Muscle of leg (tissue), 11 donors: Measurements from ENCODE around the gene CHST15. TPM values are rescaled to one million over a fixed set of nuclear protein-coding genes. Genes with fewer than 3 reads are reported as not detected.
"Not testable (repeated sequence)": the region's sequence is repeated elsewhere in the genome, so short reads cannot be mapped to it uniquely, and the experiment has no call there.

Source experiments
- DNase-seq: peaks from one replicate; pipeline ENCODE4 v3.0.0; 2013
- H3K27ac ChIP-seq: one replicate; pipeline ENCODE4 v1.5.1; 2013; ENCODE audit warnings: mild to moderate bottlenecking, low read length, control low read depth
- H3K27me3 ChIP-seq: one replicate; pipeline ENCODE4 v1.6.1; 2013; ENCODE audit warnings: low read length; ENCODE audit not compliant: control insufficient read depth, insufficient read depth
- H3K36me3 ChIP-seq: one replicate; pipeline ENCODE4 v1.6.1; 2013; ENCODE audit warnings: low read length; ENCODE audit not compliant: control insufficient read depth, insufficient read depth
- H3K4me1 ChIP-seq: one replicate; pipeline ENCODE4 v1.6.1; 2013; ENCODE audit warnings: low read length; ENCODE audit not compliant: control insufficient read depth, insufficient read depth
- H3K4me3 ChIP-seq: one replicate; pipeline ENCODE4 v1.5.1; 2013; ENCODE audit warnings: low read length, control low read depth
- H3K9me3 ChIP-seq: replicated peaks from 2 replicates; pipeline ENCODE4 v1.6.1; 2013; ENCODE audit warnings: low read depth, low read length; ENCODE audit not compliant: control insufficient read depth
- WGBS: methylation state at CpG from one replicate; pipeline ENCODE4 v1.1.5; 2013; ENCODE audit warnings: missing lambda C conversion rate; ENCODE audit not compliant: insufficient coverage; 5-methylcytosine and 5-hydroxymethylcytosine counted together
- polyA plus RNA-seq, 8 donors: library from polyadenylated mRNA; unstranded; fragments of 120-200 nt; gene quantifications; one replicate each; pipeline versions ENCODE4 v1.2.1 to v1.2.3, GENCODE V29; 2013; ENCODE audit warnings: inconsistent platforms in 1 of 8, low replicate concordance in 1 of 8; ENCODE audit not compliant: insufficient read length in 8 of 8, insufficient read depth in 1 of 8
- total RNA-seq: library from RNA; stranded (reverse); fragments of 120-200 nt; gene quantifications from one replicate; pipeline ENCODE4 v1.2.4, GENCODE V29; 2013

CHST15 gene
- total and polyA plus RNA-seq, 9 donors, result 10.6 to 19.7 (median 16.3) TPM

- Histone ChIP-seq H3K9me3 (no peaks in the 10 kb centered on the region), H3K27ac (no peak overlapping the region), H3K4me3 (no peak overlapping the region), H3K36me3 (peaks cover 12% of the 10 kb centered on the region), H3K27me3 (peaks cover 2% of the 10 kb centered on the region), H3K4me1 (peaks cover 16% of the 10 kb centered on the region)
- WGBS, result 46% methylated on average over 8 of the region's 11 CpGs
- DNase-seq, result peak; percentile 73
Observed at GRCh38 chr10:124039483-124040013, 53.9 kb downstream of the CHST15 start.

- Histone ChIP-seq H3K27me3 (peaks cover 2% of the 10 kb centered on the region), H3K27ac (no peak overlapping the region), H3K36me3 (peaks cover 12% of the 10 kb centered on the region), H3K4me1 (peaks cover 32% of the 10 kb centered on the region), H3K4me3 (no peak overlapping the region), H3K9me3 (no peaks in the 10 kb centered on the region)
- 53% methylated on average over 5 of the region's 8 CpGs for WGBS
- DNase-seq, result peak; percentile 32
Observed at GRCh38 chr10:124037784-124038183, 55.6 kb downstream of the CHST15 start.

GRCh38 chr10:124037286-124037685 is 56.1 kb downstream of the CHST15 start:
- no peak for DNase-seq
- Histone ChIP-seq H3K9me3 (no peaks in the 10 kb centered on the region), H3K27me3 (peaks cover 2% of the 10 kb centered on the region), H3K4me3 (no peak overlapping the region), H3K27ac (no peak overlapping the region), H3K36me3 (peaks cover 12% of the 10 kb centered on the region), H3K4me1 (peaks cover 31% of the 10 kb centered on the region)
- WGBS, result 94% methylated on average over 2 of the region's 5 CpGs

- no peak overlapping the region for H3K27ac ChIP-seq
- DNase-seq, result no peak
- no peaks in the 10 kb centered on the region for H3K9me3 ChIP-seq
- H3K4me3 ChIP-seq, result no peak overlapping the region
- WGBS, result 82% methylated on average over 4 of the region's 8 CpGs
- H3K36me3 ChIP-seq, result peaks cover 12% of the 10 kb centered on the region
- H3K4me1 ChIP-seq, result peaks cover 36% of the 10 kb centered on the region
- H3K27me3 ChIP-seq, result peaks cover 2% of the 10 kb centered on the region
Observed at GRCh38 chr10:124036746-124037145, 56.7 kb downstream of the CHST15 start.

- peaks cover 37% of the 10 kb centered on the region for H3K4me1 ChIP-seq
- H3K9me3 ChIP-seq, result no peaks in the 10 kb centered on the region
- peak; percentile 40 for DNase-seq
- peaks cover 2% of the 10 kb centered on the region for H3K27me3 ChIP-seq
- H3K27ac ChIP-seq, result peak overlapping the region; percentile 13
- peaks cover 13% of the 10 kb centered on the region for H3K36me3 ChIP-seq
- WGBS, result 62% methylated on average over 21 of the region's 21 CpGs
- no peak overlapping the region for H3K4me3 ChIP-seq
Observed at GRCh38 chr10:124035928-124036558, 57.4 kb downstream of the CHST15 start.

- DNase-seq, result no peak
- Histone ChIP-seq H3K9me3 (no peaks in the 10 kb centered on the region), H3K27ac (no peak overlapping the region), H3K36me3 (peaks cover 18% of the 10 kb centered on the region), H3K4me1 (peaks cover 40% of the 10 kb centered on the region), H3K4me3 (no peak overlapping the region), H3K27me3 (peaks cover 2% of the 10 kb centered on the region)
- 92% methylated on average over 6 of the region's 6 CpGs for WGBS
Observed at GRCh38 chr10:124035306-124035927, 58.0 kb downstream of the CHST15 start.

- not testable (repeated sequence) for H3K9me3 ChIP-seq, H3K27me3 ChIP-seq, H3K27ac ChIP-seq, H3K4me3 ChIP-seq, DNase-seq
- 82% methylated on average over 14 of the region's 25 CpGs for WGBS
- peaks cover 40% of the 10 kb centered on the region for H3K4me1 ChIP-seq
- peaks cover 18% of the 10 kb centered on the region for H3K36me3 ChIP-seq
Observed at GRCh38 chr10:124034576-124035305, 58.7 kb downstream of the CHST15 start.

GRCh38 chr10:124033887-124034218 is 59.5 kb downstream of the CHST15 start:
- DNase-seq, result no peak
- H3K36me3 ChIP-seq, result peaks cover 18% of the 10 kb centered on the region
- no peak overlapping the region for H3K27ac ChIP-seq
- H3K4me3 ChIP-seq, result no peak overlapping the region
- peaks cover 2% of the 10 kb centered on the region for H3K27me3 ChIP-seq
- peaks cover 40% of the 10 kb centered on the region for H3K4me1 ChIP-seq
- no peaks in the 10 kb centered on the region for H3K9me3 ChIP-seq
- WGBS, result 69% methylated on average over 5 of the region's 8 CpGs

GRCh38 chr10:124032971-124033886 is 60.2 kb downstream of the CHST15 start:
- H3K36me3 ChIP-seq, result peaks cover 18% of the 10 kb centered on the region
- peaks cover 2% of the 10 kb centered on the region for H3K27me3 ChIP-seq
- DNase-seq, result peak; percentile 68
- H3K9me3 ChIP-seq, result no peaks in the 10 kb centered on the region
- H3K4me1 ChIP-seq, result peaks cover 41% of the 10 kb centered on the region
- WGBS, result 50% methylated on average over 3 of the region's 15 CpGs
- H3K27ac ChIP-seq, result peak overlapping the region; percentile 52
- H3K4me3 ChIP-seq, result no peak overlapping the region
